A549 (cell line): Measurements from ENCODE around the gene ZNF184. TPM values are rescaled to one million over a fixed set of nuclear protein-coding genes. Genes with fewer than 3 reads are reported as not detected.

Experiments
- ATAC-seq, 2 experiments: fragments of 200-7000 bp in 1 of 2; fragments of >200 bp in 1 of 2; cut with Nextera tagmentation in 1 of 2; cut with Tn5 transposase in 1 of 2; 3 replicates each; pipeline versions ENCODE4 v1.8.0 to v1.9.1; 2018 to 2020; ENCODE audit warnings: mild to moderate bottlenecking in 1 of 2, moderate library complexity in 1 of 2
- CTCF ChIA-PET: fragments of 300-600 bp; sonication (Branson Sonifier 250); formaldehyde crosslinking; extraction: SDS; loops from one replicate; lab custom pipeline; 2021; ENCODE audit warnings: antibody characterized with exemption, inconsistent platforms; lab: Yijun Ruan, JAX
- POLR2A ChIA-PET: fragments of 350-600 bp; formaldehyde crosslinking; extraction: SDS; loops from one replicate; lab custom pipeline; 2021; ENCODE audit warnings: antibody characterized with exemption, inconsistent platforms; lab: Yijun Ruan, JAX
- DNase-seq, 2 experiments: peaks; one replicate each; pipeline versions ENCODE4 v3.0.0 to v3.0.0-alpha.2; 2011 to 2016; ENCODE audit warnings: low read depth in 1 of 2, low spot score in 1 of 2
- FAIRE-seq: peaks from 2 replicates; lab custom pipeline; 2011; peaks lifted over from hg19 to GRCh38; lab: Jason Lieb, UNC
- H3K27ac ChIP-seq, 2 experiments: fragments of >200 bp; sonication (Bioruptor Twin); formaldehyde crosslinking; 3 replicates each; pipeline ENCODE4 v1.5.1; 2016 to 2017
- H3K4me1 ChIP-seq: fragments of >200 bp; sonication (Bioruptor Twin); formaldehyde crosslinking; 3 replicates; pipeline ENCODE4 v1.6.1; 2016
- H3K4me2 ChIP-seq: fragments of >200 bp; sonication (Bioruptor Twin); formaldehyde crosslinking; 3 replicates; pipeline ENCODE4 v1.6.1; 2016
- H3K4me3 ChIP-seq: fragments of >200 bp; sonication (Bioruptor Twin); formaldehyde crosslinking; 3 replicates; pipeline ENCODE4 v1.5.1; 2016
- H3K9me3 ChIP-seq: fragments of >200 bp; sonication (Bioruptor Twin); formaldehyde crosslinking; 3 replicates; pipeline ENCODE4 v1.6.1; 2016
- ATOH8 ChIP-seq: fragments of 250-450 bp; sonication (Bioruptor Pico); IDR thresholded peaks from 2 replicates; pipeline ENCODE4 v1.5.0; 2020; ENCODE audit warnings: low read depth, mild to moderate bottlenecking, moderate library complexity
- BHLHE40 ChIP-seq: IDR thresholded peaks from 2 replicates; pipeline ENCODE4 v1.6.1; 2012; ENCODE audit warnings: low read depth, low read length, inconsistent platforms
- CHD4 ChIP-seq: fragments of 200-600 bp; sonication (generic); IDR thresholded peaks from 2 replicates; pipeline ENCODE4 v1.6.1; 2016; ENCODE audit warnings: antibody characterized with exemption, mild to moderate bottlenecking, borderline replicate concordance
- EHF ChIP-seq: fragments of 250-450 bp; sonication (Bioruptor Pico); IDR thresholded peaks from 2 replicates; pipeline ENCODE4 v1.5.0; 2020; ENCODE audit warnings: mild to moderate bottlenecking
- EP300 ChIP-seq, 2 experiments: fragments of >200 bp; sonication (Bioruptor Twin); formaldehyde crosslinking; IDR thresholded peaks; 2 replicates in 1 of 2; 3 replicates in 1 of 2; pipeline ENCODE4 v1.6.1; 2016 to 2017
- FOSL2 ChIP-seq, 2 experiments: fragments of 450-650 bp in 1 of 2; fragments of >200 bp in 1 of 2; sonication (Bioruptor Twin) in 1 of 2; formaldehyde crosslinking; IDR thresholded peaks; 2 replicates each; pipeline versions ENCODE4 v1.5.0 to v1.6.1; 2016 to 2020; ENCODE audit warnings: mild to moderate bottlenecking in 1 of 2, moderate library complexity in 1 of 2
- HES2 ChIP-seq: fragments of >200 bp; sonication (Bioruptor Twin); formaldehyde crosslinking; IDR thresholded peaks from 2 replicates; pipeline ENCODE4 v1.6.1; 2016
- HEYL ChIP-seq: fragments of 250-450 bp; sonication (Bioruptor Pico); IDR thresholded peaks from 2 replicates; pipeline ENCODE4 v1.8.0; 2021; ENCODE audit warnings: mild to moderate bottlenecking, moderate library complexity
- HMGXB4 ChIP-seq: fragments of 250-450 bp; sonication (Bioruptor Pico); IDR thresholded peaks from 2 replicates; pipeline ENCODE4 v1.5.0; 2021; ENCODE audit warnings: mild to moderate bottlenecking, moderate library complexity, borderline replicate concordance
- HOXA7 ChIP-seq: fragments of 250-450 bp; sonication (Bioruptor Pico); IDR thresholded peaks from 2 replicates; pipeline ENCODE4 v1.5.0; 2020; ENCODE audit warnings: mild to moderate bottlenecking, moderate library complexity
- HOXB5 ChIP-seq: fragments of 250-450 bp; sonication (Bioruptor Pico); IDR thresholded peaks from 2 replicates; pipeline ENCODE4 v1.5.0; 2020; ENCODE audit warnings: mild to moderate bottlenecking, moderate library complexity
- JUN ChIP-seq, 2 experiments: fragments of >200 bp; sonication (Bioruptor Twin); formaldehyde crosslinking; IDR thresholded peaks; 2 replicates in 1 of 2; 3 replicates in 1 of 2; pipeline ENCODE4 v1.6.1; 2016 to 2017
- MAFK ChIP-seq: fragments of 450-650 bp; IDR thresholded peaks from 2 replicates; pipeline ENCODE4 v1.6.1; 2014; ENCODE audit not compliant: partially characterized antibody
- NFE2L2 ChIP-seq: fragments of 150-350 bp; conservative IDR thresholded peaks from 2 replicates; pipeline ENCODE4 v1.6.1; 2014; ENCODE audit warnings: low read length
- NPAS2 ChIP-seq: fragments of 250-450 bp; sonication (Bioruptor Pico); IDR thresholded peaks from 2 replicates; pipeline ENCODE4 v1.8.0; 2022; ENCODE audit warnings: mild to moderate bottlenecking, moderate library complexity, borderline replicate concordance
- PBX3 ChIP-seq: IDR thresholded peaks from 2 replicates; pipeline ENCODE4 v1.6.1; 2012
- PHF8 ChIP-seq: fragments of 200-600 bp; sonication (generic); IDR thresholded peaks from 2 replicates; pipeline ENCODE4 v1.6.1; 2016; ENCODE audit warnings: low read depth, mild to moderate bottlenecking, antibody characterized with exemption, moderate library complexity, borderline replicate concordance
- POLR2A ChIP-seq: IDR thresholded peaks from 2 replicates; pipeline ENCODE4 v1.6.1; 2012; ENCODE audit warnings: mild to moderate bottlenecking, low read length
- RARB ChIP-seq: fragments of 250-450 bp; sonication (Bioruptor Pico); IDR thresholded peaks from 2 replicates; pipeline ENCODE4 v1.8.0; 2021; ENCODE audit warnings: mild to moderate bottlenecking, moderate library complexity
- RNF2 ChIP-seq: fragments of 200-600 bp; sonication (generic); IDR thresholded peaks from 2 replicates; pipeline ENCODE4 v1.6.1; 2016; ENCODE audit warnings: low read depth, mild to moderate bottlenecking, antibody characterized with exemption, moderate library complexity, borderline replicate concordance
- SREBF2 ChIP-seq: fragments of 450-650 bp; IDR thresholded peaks from 2 replicates; pipeline ENCODE4 v1.6.1; 2014; ENCODE audit warnings: mild to moderate bottlenecking, moderate library complexity
- TP53 ChIP-seq: fragments of 250-450 bp; sonication (Bioruptor Pico); IDR thresholded peaks from 2 replicates; pipeline ENCODE4 v1.5.0; 2021; ENCODE audit warnings: mild to moderate bottlenecking, moderate library complexity
- USF2 ChIP-seq: fragments of 450-650 bp; IDR thresholded peaks from 2 replicates; pipeline ENCODE4 v1.6.1; 2014; ENCODE audit warnings: antibody characterized with exemption
- WGBS: methylation state at CpG from one replicate; pipeline ENCODE4 v1.1.6; 2017; ENCODE audit errors: missing lambda C conversion rate; 5-methylcytosine and 5-hydroxymethylcytosine counted together
- polyA plus RNA-seq, 4 experiments: library from polyadenylated mRNA; depleted of rRNA in 3 of 4; stranded (reverse); fragments of >200 nt; fragmentation: RNase III in 1 of 4; extraction: RNeasy Plus Mini Kit Qiagen cat#74134 plus additional on column Dnase treatment in 1 of 4; gene quantifications; 2 replicates in 3 of 4; 3 replicates in 1 of 4; pipeline ENCODE4 v1.2.3, GENCODE V29; 2011 to 2017

Gene ZNF184
- polyA plus RNA-seq, 2 of the 4 experiments (the other 2 are of a cell fraction): 2.5 to 4.9 TPM

- no peak for TF ChIP-seq BHLHE40
These were observed 1.4 kb downstream of the ZNF184 start (continued) for GRCh38 chr6:27471365-27472115.

GRCh38 chr6:27470023-27470422 lies 2.9 kb downstream of the ZNF184 start:
- CTCF ChIA-PET: interaction anchor here (0.6 kb wide), 1 partner anchor 390 kb away, joined by 4 read pairs; no protein-coding TSS in a partner anchor
- ATAC-seq: no peak
- DNase-seq: no peak
- no peak for FAIRE-seq
- Histone ChIP-seq H3K4me2 (no peak overlapping the region), H3K27ac (no peak overlapping the region)
- no peak for TF ChIP-seq FOSL2 (IDR thresholded peaks at IDR 0.05)
- TF ChIP-seq FOSL2 (CRISPR knock-in tag; IDR thresholded peaks at IDR 0.05): no peak
- TF ChIP-seq BHLHE40: no peak
- TF ChIP-seq MAFK: no peak
- no peak for TF ChIP-seq HOXB5 (CRISPR knock-in tag)
- no peak for TF ChIP-seq HMGXB4 (CRISPR knock-in tag)
- TF ChIP-seq PBX3: no peak
- no peak for TF ChIP-seq SREBF2
- no peak for TF ChIP-seq ATOH8 (CRISPR knock-in tag)
- TF ChIP-seq CHD4: no peak
- TF ChIP-seq USF2: no peak
- TF ChIP-seq HES2: no peak
- no peak for TF ChIP-seq HEYL (CRISPR knock-in tag)
- no peak for TF ChIP-seq EP300 (IDR thresholded peaks at IDR 0.05)
- TF ChIP-seq NPAS2 (CRISPR knock-in tag): no peak
- no peak for TF ChIP-seq HOXA7 (CRISPR knock-in tag)
- no peak for TF ChIP-seq RARB (CRISPR knock-in tag)
- no peak for TF ChIP-seq TP53 (CRISPR knock-in tag)
- no peak for TF ChIP-seq POLR2A
- TF ChIP-seq, all 56 proteins: peak for 0
- Histone ChIP-seq H3K4me3 (no peak overlapping the region), H3K9me3 (peaks cover 13% of the 10 kb centered on the region), H3K4me1 (0 out of 3 replicates have a peak, but pooled peaks cover 4% of the 10 kb centered on the region)
- POLR2A ChIA-PET: no interaction called here
- 83% methylated on average over 2 of the region's 2 CpGs for WGBS

- POLR2A ChIA-PET: no interaction called here
- ATAC-seq (no peak), FAIRE-seq (no peak)
These were observed 4.6 kb downstream of the ZNF184 start for GRCh38 chr6:27468334-27468733.

More at GRCh38 chr6:27468334-27468733, 4.6 kb downstream of the ZNF184 start:
- no peak for DNase-seq
- no peak overlapping the region for H3K4me2 ChIP-seq
- TF ChIP-seq EHF (CRISPR knock-in tag): no peak
- peak; percentile 61 for TF ChIP-seq NFE2L2
- no peak for TF ChIP-seq CHD4
- no peak for TF ChIP-seq RNF2
- no peak for TF ChIP-seq PHF8
- peak; percentile 74 for TF ChIP-seq MAFK
- TF ChIP-seq JUN (IDR thresholded peaks at IDR 0.05): no peak
- TF ChIP-seq, all 56 proteins: peak for 2
- CTCF ChIA-PET: no interaction called here
- Histone ChIP-seq H3K4me3 (no peak overlapping the region), H3K9me3 (peaks cover 22% of the 10 kb centered on the region), H3K27ac (no peak overlapping the region), H3K4me1 (0 out of 3 replicates have a peak, but pooled peaks cover 4% of the 10 kb centered on the region)
